ENCODE measurements around the gene KBTBD7. TPM values are rescaled to one million over a fixed set of nuclear protein-coding genes. Genes with fewer than 3 reads are reported as not detected.

The KBTBD7 gene
- total and polyA plus RNA-seq, 2 of the 8 experiments (the other 6 are each of a cell fraction or from before 2014, with no cell fraction given): 10.2 to 17.4 TPM

- no peaks in the 10 kb centered on the region for H3K79me2 ChIP-seq (ENCODE audit: control insufficient read depth in 1 of 2, insufficient read depth in 2 of 2, low read length in 2 of 2)
- H2AK5ac ChIP-seq (ENCODE audit: low read depth, low read length): no peak overlapping the region
- WGBS, 2 experiments (ENCODE audit: extremely low coverage in 1 of 2, insufficient coverage in 1 of 2, insufficient read length in 1 of 2, insufficient replicate concordance in 2 of 2, low coverage in 1 of 2, low lambda C conversion rate in 2 of 2, missing lambda C conversion rate in 1 of 2): 94% methylated on average over 6 of the region's 6 CpGs; no CpG with 5 or more reads in 1 of the 2 experiments
- no peak for TF ChIP-seq TBP (IDR thresholded peaks at IDR 0.05; ENCODE audit: low read depth, low read length)
- TF ChIP-seq CBX8 (IDR thresholded peaks at IDR 0.05; ENCODE audit: borderline replicate concordance, low read depth, low read length): no peak
- no peak for TF ChIP-seq RFX5 (IDR thresholded peaks at IDR 0.05; ENCODE audit: borderline replicate concordance, low read depth, low read length)
- TF ChIP-seq EGR1 (IDR thresholded peaks at IDR 0.05; ENCODE audit: borderline replicate concordance, low read depth, low read length): no peak
- TF ChIP-seq TAF7 (optimal IDR thresholded peaks at IDR 0.05; ENCODE audit: borderline replicate concordance, low read depth, low read length): no peak
- TF ChIP-seq BCL11A (IDR thresholded peaks at IDR 0.05; ENCODE audit: low read depth in 2 of 2, low read length in 2 of 2): no peak
Observed at GRCh38 chr13:41203810-41204209, 9.4 kb upstream of the KBTBD7 start.

More at GRCh38 chr13:41203810-41204209, 9.4 kb upstream of the KBTBD7 start:
- H3K4me2 ChIP-seq (ENCODE audit: insufficient read depth in 1 of 2, low read depth in 2 of 2, low read length in 2 of 2): no peak overlapping the region
- no peaks in the 10 kb centered on the region for H3K27me3 ChIP-seq (replicated peaks in 1 of 4; ENCODE audit: control insufficient read depth in 3 of 4, extremely low read depth in 1 of 4, insufficient read depth in 3 of 4, low read length in 3 of 4)
- no peak overlapping the region for H3K4ac ChIP-seq (replicated peaks; ENCODE audit: insufficient read length, low read depth, low read length)
- H2BK5ac ChIP-seq (ENCODE audit: low read depth, low read length): no peak overlapping the region
- H3K56ac ChIP-seq (replicated peaks; ENCODE audit: insufficient read length, low read depth, low read length): no peak overlapping the region
- H3K23me2 ChIP-seq (ENCODE audit: low read depth, low read length): no peaks in the 10 kb centered on the region; the same call in 1 of the 2 replicates
- no peaks in the 10 kb centered on the region for H3K79me1 ChIP-seq (ENCODE audit: low read depth, low read length)
- H3K18ac ChIP-seq (ENCODE audit: extremely low read depth, low read length): no peak overlapping the region
- H3K27ac ChIP-seq (ENCODE audit: low read depth, low read length): no peak overlapping the region
- no peak overlapping the region for H3K23ac ChIP-seq (ENCODE audit: insufficient read length)
- no peaks in the 10 kb centered on the region for H3K4me1 ChIP-seq (replicated peaks in 1 of 4; ENCODE audit: control insufficient read depth in 3 of 4, insufficient read depth in 4 of 4, low read length in 3 of 4)
- no peak for FAIRE-seq
- H4K91ac ChIP-seq (replicated peaks; ENCODE audit: insufficient read length, low read length): no peak overlapping the region
- H2BK120ac ChIP-seq (replicated peaks; ENCODE audit: low read depth, low read length): no peak overlapping the region
- H3K4me3 ChIP-seq (ENCODE audit: extremely low read depth in 1 of 4, insufficient read depth in 2 of 4, low read depth in 3 of 4, low read length in 4 of 4): no peak overlapping the region
- DNase-seq (ENCODE audit: low read depth in 1 of 2, low spot score in 2 of 2): no peak
- POLR2A ChIA-PET (ENCODE audit: partially characterized antibody): interaction anchor here (1.5 kb wide), 1 partner anchor 96 kb away, joined by 4 read pairs; no protein-coding TSS in a partner anchor
- H2AFZ ChIP-seq (ENCODE audit: low read length): no peak overlapping the region
- no peaks in the 10 kb centered on the region for H4K20me1 ChIP-seq (replicated peaks in 1 of 2; ENCODE audit: control insufficient read depth in 1 of 2, insufficient read depth in 2 of 2, low read length in 2 of 2)
- CTCF ChIA-PET (ENCODE audit: partially characterized antibody): interaction anchor here (1.2 kb wide), 1 partner anchor 19 kb away, joined by 3 read pairs; no protein-coding TSS in a partner anchor
- no peak overlapping the region for H2BK12ac ChIP-seq (ENCODE audit: low read depth, low read length)
- no peak overlapping the region for H3K9ac ChIP-seq (replicated peaks in 1 of 4; ENCODE audit: extremely low read depth in 1 of 4, low read depth in 3 of 4, low read length in 3 of 4)
- no peaks in the 10 kb centered on the region for H3K36me3 ChIP-seq (ENCODE audit: control insufficient read depth in 2 of 4, insufficient read depth in 4 of 4, low read length in 3 of 4)
- H4K8ac ChIP-seq (ENCODE audit: extremely low read depth, insufficient read depth, low read length): no peak overlapping the region
- no peak overlapping the region for H2BK15ac ChIP-seq (ENCODE audit: low read length)
- H3K14ac ChIP-seq (ENCODE audit: insufficient read length): no peak overlapping the region
- H2BK20ac ChIP-seq (ENCODE audit: low read length): no peak overlapping the region
- no peak overlapping the region for H4K5ac ChIP-seq (ENCODE audit: insufficient read length, low read depth, low read length)
- H3K9me3 ChIP-seq (ENCODE audit: insufficient read depth in 2 of 2, low read depth in 1 of 2, low read length in 1 of 2): no peaks in the 10 kb centered on the region
